ENCODE results near the gene VTI1A. TPM values are rescaled to one million over a fixed set of nuclear protein-coding genes. Genes with fewer than 3 reads are reported as not detected.

The VTI1A gene
- total RNA-seq, 4 donors from 2014 or later = 21.5 to 50.6 (median 37.5) TPM

Small RNAs within 50 kb of the gene (microRNA-seq; reads per million reads assigned to microRNA genes)
- not detected for gene MIR4295 (ENCODE audit: borderline microRNAs expressed, borderline replicate concordance)

Small RNAs within 50 kb of the gene (small RNA-seq; reads per million reads assigned to genes)
- gene AC022018.1 = not detected
- gene MIR4295 = not detected

Other genes with a start within 250 kb of the VTI1A start
- not detected for gene TECTB, start 163.8 kb upstream of the VTI1A start, total RNA-seq
- gene ACSL5, start 73.1 kb upstream of the VTI1A start, total RNA-seq = 10 to 100 TPM in 3 of 4 donors, 1 to 10 TPM in 1; 7.4 to 30.6 (median 11.9) TPM
- 10 to 100 TPM; 22.9 to 89.7 (median 39.9) TPM for gene ZDHHC6, start 301 bp upstream of the VTI1A start, total RNA-seq

Measured in uterus (tissue), 4 donors.